Sigmoid colon (tissue), 4 donors: ENCODE measurements around the gene COPS4.
"Not testable (repeated sequence)": the region's sequence is repeated elsewhere in the genome, so short reads cannot be mapped to it uniquely, and the experiment has no call there.

ENCODE experiments used
- CTCF ChIP-seq, 4 experiments: fragments of 450-650 bp in 3 of 4; fragments of 200-600 bp in 1 of 4; IDR thresholded peaks; one replicate each; pipeline ENCODE4 v1.5.1; 2016 to 2019; ENCODE audit warnings: antibody characterized with exemption in 4 of 4, mild to moderate bottlenecking in 3 of 4, moderate library complexity in 2 of 4
- POLR2AphosphoS5 ChIP-seq, 4 donors: sonication (generic); formaldehyde crosslinking; IDR thresholded peaks; one replicate each; pipeline ENCODE4 v1.6.1; 2017; ENCODE audit warnings: antibody characterized with exemption in 4 of 4

DNA sequence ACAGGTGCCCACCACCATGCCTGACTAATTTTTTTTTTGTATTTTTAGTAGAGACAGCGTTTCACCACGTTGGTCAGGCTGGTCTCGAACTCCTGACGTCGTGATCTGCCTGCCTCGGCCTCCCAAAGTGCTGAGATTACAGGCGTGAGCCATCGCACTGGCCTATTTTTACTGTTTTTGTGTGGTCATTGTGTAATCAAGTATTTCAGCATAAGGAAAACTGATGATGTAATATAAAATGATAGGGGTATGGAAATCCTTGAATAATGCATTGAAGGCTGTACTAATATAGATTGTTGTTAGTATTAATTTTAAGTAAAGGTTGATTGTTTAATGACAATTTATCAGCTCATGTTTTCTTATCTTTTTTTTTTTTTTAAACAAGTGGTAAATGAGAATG, 13.8 kb downstream of the COPS4 start:
- not testable (repeated sequence) for TF ChIP-seq CTCF, POLR2AphosphoS5 (IDR thresholded peaks at IDR 0.05)
